Islet precursor cell (in vitro differentiated cells): ENCODE data around the gene EFNB1.
"Not testable (repeated sequence)": the region's sequence is repeated elsewhere in the genome, so short reads cannot be mapped to it uniquely, and the experiment has no call there.

Experiments used
- DNase-seq: peaks from one replicate; pipeline ENCODE4 v3.0.0-alpha.2; 2018

Gene EFNB1

GRCh38 chrX:68828740-68829581 lies at the start of gene EFNB1:
Gene EFNB1 (plus strand): TSS chrX:68829021. CDS start chrX:68829777, 756 bp downstream.
- peak; percentile 97 for DNase-seq

- DNase-seq, result not testable (repeated sequence)
Measured at GRCh38 chrX:68781295-68781694, 47.5 kb upstream of the EFNB1 start.

- no peak for DNase-seq
Measured at GRCh38 chrX:68784816-68785215, 44.0 kb upstream of the EFNB1 start.

- not testable (repeated sequence) for DNase-seq
Measured at GRCh38 chrX:68786581-68786980, 42.2 kb upstream of the EFNB1 start.

GRCh38 chrX:68789966-68790365 lies 38.9 kb upstream of the EFNB1 start:
- peak; percentile 65 for DNase-seq

GRCh38 chrX:68792083-68792482 lies 36.7 kb upstream of the EFNB1 start:
- DNase-seq, result no peak

DNA sequence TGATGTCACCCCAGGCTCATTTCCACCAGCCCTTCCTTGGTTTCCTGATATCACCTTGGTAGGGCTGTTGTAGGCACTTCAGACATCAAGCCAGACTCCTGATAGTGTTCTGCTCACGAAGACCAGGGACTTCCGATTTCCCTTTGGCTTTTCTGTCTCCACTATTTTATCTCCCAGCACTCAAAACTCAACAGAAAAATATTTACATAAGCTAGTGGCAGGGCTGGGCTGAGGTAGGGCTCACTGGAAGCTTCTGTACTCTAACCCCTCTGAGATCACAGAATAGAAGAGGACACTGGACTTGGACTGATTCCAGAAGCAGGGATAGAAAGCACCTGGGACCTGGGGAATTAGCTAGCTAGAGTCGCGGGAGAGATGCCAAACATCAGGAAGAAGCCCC lies 34.4 kb upstream of the EFNB1 start:
- no peak for DNase-seq

DNA sequence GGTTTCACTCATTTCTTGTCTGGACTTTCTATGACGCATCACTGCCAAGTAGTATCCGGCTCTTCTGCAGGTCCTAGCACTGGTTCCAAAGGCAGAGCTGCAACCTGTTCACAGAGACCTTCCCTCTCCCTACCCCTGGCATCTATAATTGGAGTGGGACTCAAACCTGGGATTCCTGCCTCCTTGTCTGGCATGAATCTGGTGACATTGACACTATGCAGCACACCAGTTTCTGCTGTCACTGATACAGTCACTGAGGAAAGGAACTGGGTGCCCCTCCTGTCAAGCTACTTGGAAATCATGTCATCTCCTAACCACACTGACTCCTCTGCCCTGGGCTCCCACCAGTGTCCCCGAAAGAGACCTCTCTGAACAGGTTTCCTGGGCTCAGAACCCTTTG lies 33.1 kb upstream of the EFNB1 start:
- DNase-seq, result no peak

- DNase-seq, result not testable (repeated sequence)
Measured at GRCh38 chrX:68798400-68798799, 30.4 kb upstream of the EFNB1 start.

- no peak for DNase-seq
Measured at GRCh38 chrX:68801737-68802290, 27.0 kb upstream of the EFNB1 start.

- DNase-seq, result no peak
Measured at GRCh38 chrX:68807818-68808217, 21.0 kb upstream of the EFNB1 start.

GRCh38 chrX:68808686-68809357 lies 20.0 kb upstream of the EFNB1 start:
- peak; percentile 67 for DNase-seq

DNA sequence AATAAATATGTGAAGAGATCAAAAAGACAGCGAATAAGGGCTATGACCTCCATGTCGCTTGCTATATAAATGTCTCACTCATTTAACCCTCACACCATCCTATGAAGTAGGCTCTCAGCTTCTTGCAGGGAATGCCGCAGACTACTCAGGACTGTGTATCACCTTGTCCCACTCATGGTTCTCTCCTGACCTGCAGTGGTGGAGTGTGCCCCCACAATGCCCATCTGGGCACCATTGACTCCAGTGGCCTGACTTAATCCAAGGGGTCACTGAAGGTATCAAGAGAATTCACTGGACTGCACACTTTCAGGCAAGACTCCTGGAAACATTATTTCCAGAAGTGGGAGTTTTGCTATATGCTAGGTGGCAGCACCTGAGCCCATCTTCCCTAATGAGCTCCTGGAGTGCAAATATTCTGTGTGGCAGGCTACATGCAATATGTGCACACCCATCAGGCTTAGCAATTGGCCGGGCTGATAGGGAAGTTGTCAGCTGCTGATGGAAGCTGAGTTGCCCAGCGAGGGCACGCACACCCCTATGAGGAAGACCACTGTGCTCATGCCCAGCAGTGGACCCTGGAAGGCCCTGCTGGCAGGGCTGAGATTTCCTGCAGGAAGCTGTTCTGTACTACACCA lies 8.2 kb upstream of the EFNB1 start:
- DNase-seq, result peak; percentile 22

GRCh38 chrX:68821616-68822015 lies 7.2 kb upstream of the EFNB1 start:
- peak; percentile 41 for DNase-seq

GRCh38 chrX:68822641-68823410 lies 6.0 kb upstream of the EFNB1 start:
- DNase-seq, result peak; percentile 83

GRCh38 chrX:68823413-68824151 lies 5.2 kb upstream of the EFNB1 start:
- DNase-seq, result peak; percentile 50

DNA sequence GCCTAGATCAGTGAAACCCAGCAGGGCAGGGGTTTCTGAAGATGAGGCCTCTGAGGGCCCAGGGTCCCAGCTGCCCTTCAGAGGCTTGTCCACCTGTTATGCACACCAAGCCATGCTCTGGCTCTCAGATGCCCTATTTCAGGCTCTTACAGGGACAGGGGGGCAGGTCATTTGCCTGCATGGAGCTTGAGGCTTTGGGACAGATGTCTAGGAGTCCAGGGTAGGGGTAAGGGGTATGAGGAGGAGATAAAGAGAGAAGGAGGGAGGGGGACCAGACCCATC lies 4.7 kb upstream of the EFNB1 start:
- no peak for DNase-seq

- peak; percentile 29 for DNase-seq
Measured at GRCh38 chrX:68824565-68825125, 4.2 kb upstream of the EFNB1 start.

GRCh38 chrX:68826113-68826980 lies 2.5 kb upstream of the EFNB1 start:
- peak; percentile 40 for DNase-seq

DNA sequence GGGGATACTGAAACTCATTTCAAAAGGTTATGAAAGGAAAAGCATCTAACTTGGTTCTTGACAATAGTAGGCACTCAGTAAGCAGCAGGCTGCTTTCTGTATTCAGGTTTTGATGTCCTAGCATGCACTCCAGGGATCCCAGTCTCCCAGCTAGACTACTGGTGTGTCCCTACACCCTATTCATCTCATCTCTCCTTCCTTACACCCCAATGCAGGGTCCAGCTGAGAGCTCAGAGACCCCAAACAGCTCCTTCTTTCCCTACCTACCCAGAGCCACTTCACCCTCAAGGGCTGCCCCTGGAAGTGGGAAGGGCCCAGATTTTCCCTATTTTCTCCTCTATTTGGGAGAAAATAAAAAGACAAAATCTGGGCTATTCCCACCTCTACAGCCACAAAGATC lies 1.6 kb upstream of the EFNB1 start:
- DNase-seq, result no peak
